A673 (cell line): ENCODE data around the gene SLCO1A2. TPM values are rescaled to one million over a fixed set of nuclear protein-coding genes. Genes with fewer than 3 reads are reported as not detected.

Source experiments
- BruUV-seq: library from RNA; stranded (reverse); fragments of 400-500 nt; replicated peaks from 2 replicates; lab custom pipeline; 2021; lab: Mats Ljungman, UMichigan
- CTCF ChIA-PET: fragments of 300-600 bp; sonication (Branson Sonifier 250); formaldehyde crosslinking; loops from one replicate; lab custom pipeline; 2022; ENCODE audit warnings: antibody characterized with exemption; lab: Charles Lee
- POLR2A ChIA-PET: fragments of 300-600 bp; sonication (Branson Sonifier 250); formaldehyde crosslinking; loops from one replicate; lab custom pipeline; 2022; ENCODE audit warnings: antibody characterized with exemption; ENCODE audit not compliant: low non-redundant PET; lab: Charles Lee
- DNase-seq: peaks from one replicate; pipeline ENCODE4 v3.0.0-alpha.2; 2015; ENCODE audit warnings: low spot score
- H3K27ac ChIP-seq: fragments of 200-600 bp; sonication (generic); 2 replicates; pipeline ENCODE4 v1.5.1; 2016; ENCODE audit warnings: mixed run types, low read depth, mild to moderate bottlenecking, mixed read lengths, antibody characterized with exemption, low read length; ENCODE audit not compliant: poor library complexity, severe bottlenecking
- H3K27me3 ChIP-seq: fragments of 200-600 bp; sonication (generic); replicated peaks from 2 replicates; pipeline ENCODE4 v1.6.1; 2017; ENCODE audit warnings: mixed run types, low read depth, mild to moderate bottlenecking, mixed read lengths, antibody characterized with exemption, low read length; ENCODE audit not compliant: insufficient read depth, poor library complexity
- H3K36me3 ChIP-seq: fragments of 200-600 bp; sonication (generic); 2 replicates; pipeline ENCODE4 v1.6.1; 2016; ENCODE audit warnings: mixed run types, mild to moderate bottlenecking, mixed read lengths, antibody characterized with exemption, low read length; ENCODE audit not compliant: insufficient read depth, poor library complexity, severe bottlenecking
- H3K4me1 ChIP-seq: fragments of 200-600 bp; sonication (generic); 2 replicates; pipeline ENCODE4 v1.6.1; 2017; ENCODE audit warnings: mixed run types, mild to moderate bottlenecking, mixed read lengths, antibody characterized with exemption, low read length; ENCODE audit not compliant: insufficient read depth, poor library complexity, severe bottlenecking
- H3K4me3 ChIP-seq: fragments of 200-600 bp; sonication (generic); 2 replicates; pipeline ENCODE4 v1.5.1; 2016; ENCODE audit warnings: low read depth, mixed run types, mild to moderate bottlenecking, mixed read lengths, low read length; ENCODE audit not compliant: poor library complexity, severe bottlenecking
- H3K9me3 ChIP-seq: fragments of 200-600 bp; sonication (generic); 2 replicates; pipeline ENCODE4 v1.6.1; 2016; ENCODE audit warnings: mixed run types, low read depth, mild to moderate bottlenecking, mixed read lengths, antibody characterized with exemption, low read length; ENCODE audit not compliant: poor library complexity, severe bottlenecking
- CTCF ChIP-seq: fragments of 300-800, 200-600 bp; sonication (generic); conservative IDR thresholded peaks from 2 replicates; pipeline ENCODE4 v1.5.1; 2017; ENCODE audit warnings: low read depth, mild to moderate bottlenecking, antibody characterized with exemption, low read length, moderate library complexity, mixed read lengths
- EZH2 ChIP-seq: fragments of 200-600 bp; sonication (generic); IDR thresholded peaks from 2 replicates; pipeline ENCODE4 v1.6.1; 2017; ENCODE audit warnings: borderline replicate concordance, low read depth, mild to moderate bottlenecking, mixed read lengths, antibody characterized with exemption, low read length; ENCODE audit not compliant: poor library complexity, severe bottlenecking
- intact Hi-C: fragments of 100-400 bp; cut with micrococcal nuclease; formaldehyde crosslinking; loops from one replicate; pipeline ENCODE4 v1.10.0; 2022; ENCODE audit not compliant: unreplicated experiment
- total RNA-seq: library from RNA; stranded (reverse); gene quantifications from 2 replicates; pipeline ENCODE4 v1.2.3, GENCODE V29; 2021

Gene SLCO1A2
- total RNA-seq, 1 experiment from 2014 or later: not detected

- Histone ChIP-seq H3K27me3 (no peaks in the 10 kb centered on the region), H3K4me3 (no peak overlapping the region), H3K27ac (no peak overlapping the region), H3K9me3 (no peaks in the 10 kb centered on the region), H3K36me3 (no peaks in the 10 kb centered on the region), H3K4me1 (no peaks in the 10 kb centered on the region)
- CTCF ChIA-PET: no interaction called here
- no peak for DNase-seq
- no TSS peak for BruUV-seq
- intact Hi-C loops: no loop called here
- POLR2A ChIA-PET: no interaction called here
- TF ChIP-seq EZH2: no peak
- no peak for TF ChIP-seq CTCF
These were observed 40.5 kb downstream of the SLCO1A2 start for GRCh38 chr12:21294176-21294575.

GRCh38 chr12:21292111-21292510 is 42.6 kb downstream of the SLCO1A2 start:
- intact Hi-C loops: no loop called here
- Histone ChIP-seq H3K36me3 (no peaks in the 10 kb centered on the region), H3K4me1 (no peaks in the 10 kb centered on the region), H3K27me3 (no peaks in the 10 kb centered on the region), H3K4me3 (no peak overlapping the region), H3K27ac (no peak overlapping the region), H3K9me3 (no peaks in the 10 kb centered on the region)
- no TSS peak for BruUV-seq
- POLR2A ChIA-PET: no interaction called here
- TF ChIP-seq CTCF: no peak
- no peak for TF ChIP-seq EZH2
- CTCF ChIA-PET: no interaction called here
- no peak for DNase-seq

- H3K36me3 ChIP-seq: no peaks in the 10 kb centered on the region
- BruUV-seq: no TSS peak
- no peak overlapping the region for H3K27ac ChIP-seq
- DNase-seq: no peak
- no peaks in the 10 kb centered on the region for H3K27me3 ChIP-seq
- intact Hi-C loops: no loop called here
- H3K4me1 ChIP-seq: no peaks in the 10 kb centered on the region
- TF ChIP-seq EZH2 (no peak), CTCF (no peak)
- H3K9me3 ChIP-seq: no peaks in the 10 kb centered on the region
- POLR2A ChIA-PET: no interaction called here
- H3K4me3 ChIP-seq: no peak overlapping the region
- CTCF ChIA-PET: no interaction called here
These were observed 45.0 kb downstream of the SLCO1A2 start for GRCh38 chr12:21289698-21290097.
